Stimulated activated CD4-positive, alpha-beta T cell treated with anti-CD3 and anti-CD28 coated beads, Interleukin-1b, Interleukin-23, amount 100 ng/mL, for 24 hours (primary cell): ENCODE measurements around the gene DCP2.
"Not testable (repeated sequence)": the region's sequence is repeated elsewhere in the genome, so short reads cannot be mapped to it uniquely, and the experiment has no call there.

Experiments used
- DNase-seq, 4 experiments: peaks; one replicate each; pipeline ENCODE4 v3.0.0-alpha.2; 2020; ENCODE audit warnings: low read depth in 4 of 4, low spot score in 1 of 4

Gene DCP2

GRCh38 chr5:112976432-112977309, at the start of gene DCP2:
TSS of gene DCP2 (plus strand) at chr5:112976798. CDS start at chr5:112976934, 136 bp downstream.
- peak; percentile 72 to 96 (median 82) for DNase-seq

GRCh38 chr5:112929336-112930081, 47.1 kb upstream of the DCP2 start:
- no peak for DNase-seq

GRCh38 chr5:112930082-112930344, 46.6 kb upstream of the DCP2 start:
- no peak for DNase-seq

GRCh38 chr5:112931473-112931872, 45.1 kb upstream of the DCP2 start:
- no peak for DNase-seq

- DNase-seq: no peak
Measured at GRCh38 chr5:112933105-112933504, 43.5 kb upstream of the DCP2 start.

GRCh38 chr5:112933651-112934365, 42.8 kb upstream of the DCP2 start:
- no peak for DNase-seq

GRCh38 chr5:112934366-112934663, 42.3 kb upstream of the DCP2 start:
- DNase-seq: no peak

- no peak for DNase-seq
Measured at GRCh38 chr5:112935675-112936074, 40.9 kb upstream of the DCP2 start.

- DNase-seq: no peak
Measured at GRCh38 chr5:112938286-112938685, 38.3 kb upstream of the DCP2 start.

GRCh38 chr5:112940670-112941069, 35.9 kb upstream of the DCP2 start:
- DNase-seq: no peak

GRCh38 chr5:112948458-112948857, 28.1 kb upstream of the DCP2 start:
- no peak for DNase-seq

- no peak for DNase-seq
Measured at GRCh38 chr5:112951124-112951702, 25.4 kb upstream of the DCP2 start.

- DNase-seq: no peak
Measured at GRCh38 chr5:112956606-112957005, 20.0 kb upstream of the DCP2 start.

GRCh38 chr5:112957036-112957808, 19.4 kb upstream of the DCP2 start:
- DNase-seq: no peak

- DNase-seq: no peak
Measured at GRCh38 chr5:112958093-112959088, 18.2 kb upstream of the DCP2 start.

- DNase-seq: not testable (repeated sequence)
Measured at GRCh38 chr5:112959872-112960271, 16.7 kb upstream of the DCP2 start.

GRCh38 chr5:112960315-112960714, 16.3 kb upstream of the DCP2 start:
- DNase-seq: no peak

- DNase-seq: no peak
Measured at GRCh38 chr5:112960863-112961504, 15.6 kb upstream of the DCP2 start.

GRCh38 chr5:112963374-112963733, 13.2 kb upstream of the DCP2 start:
- not testable (repeated sequence) for DNase-seq
